Activated CD8-positive, alpha-beta T cell treated with anti-CD3 and anti-CD28 coated beads for 36 hours (primary cell): ENCODE results near the gene KDM4C. TPM values are rescaled to one million over a fixed set of nuclear protein-coding genes. Genes with fewer than 3 reads are reported as not detected.

Source experiments
- ATAC-seq: fragments of 200-7000 bp; cut with Tn5 transposase; one replicate; pipeline ENCODE4 v1.10.0; 2021; ENCODE audit warnings: mild to moderate bottlenecking, moderate library complexity
- CTCF ChIA-PET: fragments of 350-600 bp; sonication (Branson Sonifier 250); formaldehyde crosslinking; loops from one replicate; lab custom pipeline; 2021; ENCODE audit warnings: antibody characterized with exemption; lab: Charles Lee
- POLR2A ChIA-PET: fragments of 350-600 bp; sonication (Branson Sonifier 250); formaldehyde crosslinking; loops from one replicate; lab custom pipeline; 2021; ENCODE audit warnings: antibody characterized with exemption; lab: Charles Lee
- DNase-seq: peaks from one replicate; pipeline ENCODE4 v3.0.0-alpha.2; 2020
- H3K27ac Mint-ChIP-seq: one replicate; pipeline ENCODE4 v1.8.0; 2021; ENCODE audit warnings: mild to moderate bottlenecking, mixed read lengths
- H3K27me3 Mint-ChIP-seq: one replicate; pipeline ENCODE4 v1.8.0; 2021; ENCODE audit warnings: mixed read lengths
- H3K36me3 Mint-ChIP-seq: one replicate; pipeline ENCODE4 v1.8.0; 2021; ENCODE audit warnings: low read depth, mixed read lengths
- H3K4me1 Mint-ChIP-seq: one replicate; pipeline ENCODE4 v1.8.0; 2021; ENCODE audit warnings: low read depth, mixed read lengths
- H3K4me3 Mint-ChIP-seq: one replicate; pipeline ENCODE4 v1.8.0; 2021; ENCODE audit warnings: mild to moderate bottlenecking, moderate library complexity, mixed read lengths
- H3K9me3 Mint-ChIP-seq: one replicate; pipeline ENCODE4 v1.8.0; 2021; ENCODE audit warnings: mixed read lengths
- intact Hi-C: fragments of 100-400 bp; cut with micrococcal nuclease; formaldehyde crosslinking; loops from one replicate; pipeline ENCODE4 v1.10.0; 2022
- total RNA-seq, 2 experiments: library from RNA; stranded (reverse); gene quantifications; one replicate each; pipeline ENCODE4 v1.2.3, GENCODE V29; 2021
- TF ChIP-seq, protein P1 (sequence below): fragments of 200-600 bp; IDR thresholded peaks from one replicate; pipeline ENCODE4 v1.8.0; 2022; ENCODE audit warnings: antibody characterized with exemption, mild to moderate bottlenecking

KDM4C gene
- total RNA-seq, 2 experiments from 2014 or later, result 31.1 to 32.9 TPM

DNA sequence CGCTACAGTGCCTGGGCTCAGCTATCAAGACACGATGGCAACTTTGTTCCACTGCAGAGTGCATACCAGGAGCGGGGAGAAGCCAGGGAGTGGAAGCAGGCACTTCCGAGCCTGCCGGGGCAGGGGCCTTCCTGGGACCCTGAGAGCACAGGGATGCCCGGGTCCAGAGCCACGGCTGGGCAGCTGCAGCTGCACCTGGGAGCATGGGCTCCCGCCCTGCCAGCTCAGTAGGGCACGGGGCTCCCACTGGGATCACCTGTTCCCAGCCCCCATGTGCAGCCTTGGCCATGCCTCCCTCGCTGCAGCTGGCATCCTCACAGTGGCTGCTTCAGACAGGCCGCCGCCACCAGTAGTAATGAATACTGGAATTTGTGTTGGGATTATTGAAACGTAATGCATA lies 391.5 kb downstream of the KDM4C start:
- Mint-ChIP-seq H3K9me3 (no peaks in the 10 kb centered on the region), H3K27me3 (no peaks in the 10 kb centered on the region), H3K36me3 (peaks cover 29% of the 10 kb centered on the region), H3K27ac (no peak overlapping the region), H3K4me1 (peaks cover 29% of the 10 kb centered on the region), H3K4me3 (no peak overlapping the region)
- DNase-seq (no peak), ATAC-seq (no peak)
- intact Hi-C loops, result no loop called here
- CTCF ChIA-PET, result no interaction called here
- POLR2A ChIA-PET, result no interaction called here
- TF ChIP-seq, protein P1, sequence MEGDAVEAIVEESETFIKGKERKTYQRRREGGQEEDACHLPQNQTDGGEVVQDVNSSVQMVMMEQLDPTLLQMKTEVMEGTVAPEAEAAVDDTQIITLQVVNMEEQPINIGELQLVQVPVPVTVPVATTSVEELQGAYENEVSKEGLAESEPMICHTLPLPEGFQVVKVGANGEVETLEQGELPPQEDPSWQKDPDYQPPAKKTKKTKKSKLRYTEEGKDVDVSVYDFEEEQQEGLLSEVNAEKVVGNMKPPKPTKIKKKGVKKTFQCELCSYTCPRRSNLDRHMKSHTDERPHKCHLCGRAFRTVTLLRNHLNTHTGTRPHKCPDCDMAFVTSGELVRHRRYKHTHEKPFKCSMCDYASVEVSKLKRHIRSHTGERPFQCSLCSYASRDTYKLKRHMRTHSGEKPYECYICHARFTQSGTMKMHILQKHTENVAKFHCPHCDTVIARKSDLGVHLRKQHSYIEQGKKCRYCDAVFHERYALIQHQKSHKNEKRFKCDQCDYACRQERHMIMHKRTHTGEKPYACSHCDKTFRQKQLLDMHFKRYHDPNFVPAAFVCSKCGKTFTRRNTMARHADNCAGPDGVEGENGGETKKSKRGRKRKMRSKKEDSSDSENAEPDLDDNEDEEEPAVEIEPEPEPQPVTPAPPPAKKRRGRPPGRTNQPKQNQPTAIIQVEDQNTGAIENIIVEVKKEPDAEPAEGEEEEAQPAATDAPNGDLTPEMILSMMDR, result no peak

DNA sequence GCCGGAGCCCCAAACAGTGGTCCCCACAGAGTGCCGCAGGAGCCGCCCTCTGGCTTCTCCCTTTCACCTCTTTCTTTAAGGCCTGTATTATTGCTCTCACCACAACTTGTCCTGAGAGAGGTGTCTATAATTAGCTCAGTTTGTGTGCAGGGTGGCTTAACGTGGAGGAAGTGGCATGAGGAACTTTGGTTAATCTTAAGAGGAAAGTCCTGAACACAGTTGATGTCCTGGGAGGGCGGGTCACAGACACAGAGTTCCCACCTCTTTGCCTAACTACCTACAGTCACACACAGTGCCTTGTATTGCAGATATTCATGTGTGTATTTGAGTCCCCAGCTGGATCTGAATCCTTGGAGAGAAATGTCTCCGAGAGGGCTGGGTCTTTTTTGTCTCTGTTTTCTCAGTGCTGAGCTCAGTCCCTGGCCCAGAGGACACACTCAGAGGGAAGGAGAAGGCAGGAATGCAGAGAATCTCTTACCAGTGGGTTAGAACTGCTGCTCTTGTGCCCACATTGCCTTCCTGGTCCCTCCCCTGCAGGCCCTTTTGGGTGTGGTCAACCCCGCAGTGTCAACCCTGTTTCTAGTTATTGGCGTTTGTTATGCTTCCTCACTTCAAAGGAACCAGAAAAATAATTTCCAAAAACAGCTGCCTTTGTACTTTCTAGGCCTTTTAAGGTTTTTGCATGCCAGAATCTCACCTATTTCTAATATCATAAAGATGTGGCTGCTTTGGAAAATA lies 392.5 kb downstream of the KDM4C start:
- H3K27me3 Mint-ChIP-seq, result no peaks in the 10 kb centered on the region
- no peak overlapping the region for H3K4me3 Mint-ChIP-seq
- no peaks in the 10 kb centered on the region for H3K9me3 Mint-ChIP-seq
- ATAC-seq (no peak), DNase-seq (peak; percentile 6)
- ChIA-PET POLR2A (no interaction called here), CTCF (interaction anchor here (1.1 kb wide), 1 partner anchor 98 kb away, joined by 3 read pairs; no protein-coding TSS in a partner anchor)
- H3K27ac Mint-ChIP-seq, result peak overlapping the region; percentile 55
- intact Hi-C loops, result no loop called here
- TF ChIP-seq, protein P1, result no peak
- H3K36me3 Mint-ChIP-seq, result peaks cover 30% of the 10 kb centered on the region
- H3K4me1 Mint-ChIP-seq, result peaks cover 29% of the 10 kb centered on the region

DNA sequence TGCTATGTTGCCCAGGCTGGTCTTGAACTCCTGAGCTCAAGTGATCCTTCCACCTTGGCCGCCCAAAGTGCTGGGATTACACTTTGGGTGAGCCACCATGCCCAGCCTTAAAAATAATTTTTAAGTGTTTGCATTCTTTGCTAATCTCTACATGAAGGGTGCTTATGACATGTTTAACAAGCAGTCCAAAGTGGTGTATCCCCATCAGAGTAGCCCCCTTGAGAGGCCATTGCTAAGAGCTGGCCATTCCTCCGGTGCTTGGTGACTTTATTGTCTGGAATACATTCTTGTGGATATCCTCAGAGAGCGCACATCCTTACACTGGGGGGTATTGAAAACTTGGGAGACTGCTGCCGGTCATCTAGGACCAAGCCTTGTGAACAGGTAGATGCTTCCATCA lies 395.4 kb downstream of the KDM4C start:
- no peak overlapping the region for H3K4me3 Mint-ChIP-seq
- no peak for DNase-seq
- no peaks in the 10 kb centered on the region for H3K9me3 Mint-ChIP-seq
- intact Hi-C loops, result no loop called here
- no peaks in the 10 kb centered on the region for H3K27me3 Mint-ChIP-seq
- H3K27ac Mint-ChIP-seq, result no peak overlapping the region
- peaks cover 24% of the 10 kb centered on the region for H3K4me1 Mint-ChIP-seq
- ATAC-seq, result no peak
- TF ChIP-seq, protein P1, result no peak
- ChIA-PET CTCF (no interaction called here), POLR2A (no interaction called here)
- H3K36me3 Mint-ChIP-seq, result peaks cover 33% of the 10 kb centered on the region

DNA sequence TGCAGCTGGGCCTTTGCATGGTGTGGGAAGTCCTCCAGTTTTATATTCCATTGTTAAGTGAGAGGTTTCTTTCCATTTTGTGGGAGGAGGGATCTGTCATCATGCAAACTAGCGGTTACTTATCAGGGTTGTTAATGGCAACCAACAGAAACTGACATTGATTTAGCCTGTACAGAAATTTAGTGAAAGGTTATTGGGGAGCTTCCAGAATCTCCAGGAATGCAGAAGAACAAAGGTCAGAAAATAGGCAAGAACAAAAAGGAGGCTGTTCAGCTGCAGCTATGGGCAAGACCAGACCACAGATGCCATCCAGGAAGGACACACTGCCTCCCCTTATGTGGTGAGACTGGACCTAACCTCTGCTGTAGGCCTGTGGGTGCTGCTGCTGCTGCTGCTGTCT lies 395.8 kb downstream of the KDM4C start:
- ATAC-seq, result no peak
- peaks cover 24% of the 10 kb centered on the region for H3K4me1 Mint-ChIP-seq
- POLR2A ChIA-PET, result no interaction called here
- CTCF ChIA-PET, result no interaction called here
- peaks cover 35% of the 10 kb centered on the region for H3K36me3 Mint-ChIP-seq
- DNase-seq, result no peak
- H3K27ac Mint-ChIP-seq, result no peak overlapping the region
- no peak overlapping the region for H3K4me3 Mint-ChIP-seq
- H3K9me3 Mint-ChIP-seq, result peaks cover under 1% of the 10 kb centered on the region
- H3K27me3 Mint-ChIP-seq, result no peaks in the 10 kb centered on the region
- intact Hi-C loops, result no loop called here
- TF ChIP-seq, protein P1, result no peak

DNA sequence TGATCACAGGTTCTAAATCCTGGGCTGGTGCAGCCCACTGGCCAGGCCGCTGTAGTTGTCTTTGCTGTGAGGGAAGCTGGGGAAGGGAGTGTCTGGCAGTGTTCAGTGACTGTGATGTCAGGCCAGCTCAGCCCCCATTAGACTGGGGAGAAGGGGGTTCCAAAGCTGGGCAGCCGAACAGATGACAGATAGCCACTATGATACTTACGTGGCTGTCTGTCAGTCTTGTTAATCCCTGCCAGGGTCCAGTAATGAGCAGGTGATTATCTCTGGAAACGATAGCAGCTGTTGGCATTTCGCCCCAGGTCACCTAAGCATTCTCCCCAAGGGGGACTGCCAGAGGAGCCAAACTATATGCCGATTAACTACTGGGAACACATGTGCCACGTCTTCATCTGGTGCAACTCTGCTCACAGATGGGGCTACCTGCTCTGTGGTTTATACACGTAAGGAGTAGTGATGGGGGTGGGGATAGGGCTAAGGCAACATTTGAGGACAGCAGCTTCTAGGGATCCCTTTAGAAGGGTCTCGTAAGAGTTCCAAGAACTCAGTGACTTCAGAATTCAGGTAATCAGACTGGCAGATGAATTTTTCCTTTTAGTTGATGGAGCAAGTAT lies 396.3 kb downstream of the KDM4C start:
- ATAC-seq (no peak), DNase-seq (no peak)
- TF ChIP-seq, protein P1, result no peak
- peaks cover 38% of the 10 kb centered on the region for H3K36me3 Mint-ChIP-seq
- H3K4me3 Mint-ChIP-seq, result no peak overlapping the region
- H3K4me1 Mint-ChIP-seq, result peaks cover 22% of the 10 kb centered on the region
- H3K9me3 Mint-ChIP-seq, result peaks cover 1% of the 10 kb centered on the region
- H3K27ac Mint-ChIP-seq, result no peak overlapping the region
- no peaks in the 10 kb centered on the region for H3K27me3 Mint-ChIP-seq
- intact Hi-C loops, result no loop called here
- ChIA-PET CTCF (no interaction called here), POLR2A (no interaction called here)
